GM12878 (cell line): ENCODE data around the gene ALOX12B. TPM values are rescaled to one million over a fixed set of nuclear protein-coding genes. Genes with fewer than 3 reads are reported as not detected.

Experiments used
- BCL11A ChIP-seq: IDR thresholded peaks from 2 replicates; pipeline ENCODE4 v1.6.1; 2011; ENCODE audit warnings: low read depth, low read length
- CBFB ChIP-seq: IDR thresholded peaks from 2 replicates; pipeline ENCODE4 v1.6.1; 2016; ENCODE audit warnings: antibody characterized with exemption, low read depth
- CHD1 ChIP-seq: IDR thresholded peaks from 2 replicates; pipeline ENCODE4 v1.6.1; 2012; ENCODE audit warnings: low read depth, low read length, improper control_type of control experiment
- CHD4 ChIP-seq: fragments of 200-600 bp; sonication (generic); IDR thresholded peaks from 2 replicates; pipeline ENCODE4 v1.6.1; 2016; ENCODE audit warnings: mild to moderate bottlenecking
- CTCF ChIP-seq, 3 experiments: IDR thresholded peaks in 2 of 3; conservative IDR thresholded peaks in 1 of 3; 2 replicates each; pipeline ENCODE4 v1.5.1; 2011; ENCODE audit warnings: low read depth in 3 of 3, low read length in 3 of 3, mild to moderate bottlenecking in 3 of 3, control low read depth in 2 of 3, moderate library complexity in 2 of 3, inconsistent platforms in 1 of 3, mixed read lengths in 1 of 3; ENCODE audit not compliant: control insufficient read depth in 2 of 3, insufficient read depth in 1 of 3; ENCODE audit errors: extremely low read depth in 1 of 3
- FOXM1 ChIP-seq: IDR thresholded peaks from 2 replicates; pipeline ENCODE4 v1.6.1; 2012; ENCODE audit warnings: low read depth, mild to moderate bottlenecking, inconsistent platforms, low read length, moderate library complexity
- HDGF ChIP-seq: fragments of 450-650 bp; IDR thresholded peaks from 2 replicates; pipeline ENCODE4 v1.6.1; 2016; ENCODE audit warnings: antibody characterized with exemption
- IRF4 ChIP-seq: IDR thresholded peaks from 2 replicates; pipeline ENCODE4 v1.6.1; 2011; ENCODE audit warnings: low read depth, low read length
- MXI1 ChIP-seq: fragments of 150-350 bp; IDR thresholded peaks from 2 replicates; pipeline ENCODE4 v1.6.1; 2011; ENCODE audit warnings: low read depth, mild to moderate bottlenecking, inconsistent platforms, low read length, improper control_type of control experiment
- NFIC ChIP-seq: IDR thresholded peaks from 2 replicates; pipeline ENCODE4 v1.6.1; 2012; ENCODE audit warnings: low read depth, mild to moderate bottlenecking, inconsistent platforms, low read length, moderate library complexity
- NRF1 ChIP-seq: conservative IDR thresholded peaks from 2 replicates; pipeline ENCODE4 v1.6.1; 2011; ENCODE audit warnings: mild to moderate bottlenecking, low read depth, low read length, improper control_type of control experiment
- PKNOX1 ChIP-seq: fragments of 450-650 bp; IDR thresholded peaks from 2 replicates; pipeline ENCODE4 v1.6.1; 2016; ENCODE audit warnings: mild to moderate bottlenecking
- POLR2A ChIP-seq: IDR thresholded peaks from 2 replicates; pipeline ENCODE4 v1.6.1; 2011; ENCODE audit warnings: low read depth, mild to moderate bottlenecking, low read length
- RAD21 ChIP-seq: IDR thresholded peaks from 2 replicates; pipeline ENCODE4 v1.6.1; 2011; ENCODE audit warnings: mild to moderate bottlenecking, low read depth, low read length, moderate library complexity; ENCODE audit not compliant: insufficient read depth
- RBBP5 ChIP-seq: fragments of 200-600 bp; sonication (generic); conservative IDR thresholded peaks from 2 replicates; pipeline ENCODE4 v1.6.1; 2016
- SIN3A ChIP-seq: IDR thresholded peaks from 2 replicates; pipeline ENCODE4 v1.6.1; 2012; ENCODE audit warnings: low read depth, low read length, improper control_type of control experiment
- SPI1 ChIP-seq: IDR thresholded peaks from 2 replicates; pipeline ENCODE4 v1.6.1; 2011; ENCODE audit warnings: low read depth, mild to moderate bottlenecking, low read length, moderate library complexity, borderline replicate concordance; ENCODE audit not compliant: insufficient read depth
- TARDBP ChIP-seq: IDR thresholded peaks from 2 replicates; pipeline ENCODE4 v1.6.1; 2016; ENCODE audit warnings: borderline replicate concordance
- USF2 ChIP-seq: IDR thresholded peaks from 2 replicates; pipeline ENCODE4 v1.6.1; 2011; ENCODE audit warnings: low read depth, low read length, improper control_type of control experiment, borderline replicate concordance
- ZNF24 ChIP-seq: fragments of 450-650 bp; IDR thresholded peaks from 2 replicates; pipeline ENCODE4 v1.6.1; 2017; ENCODE audit warnings: antibody characterized with exemption, mild to moderate bottlenecking
- ZNF622 ChIP-seq: fragments of 450-650 bp; IDR thresholded peaks from 2 replicates; pipeline ENCODE4 v1.6.1; 2017; ENCODE audit warnings: mild to moderate bottlenecking, inconsistent platforms
- polyA plus RNA-seq, 11 experiments: library from polyadenylated mRNA; depleted of rRNA in 4 of 11; unstranded in 6 of 11; stranded (reverse) in 5 of 11; fragments of >200 nt; fragmentation: Nextera tagmentation in 4 of 11; fragmentation: Illumina TruSeq in 1 of 11; extraction: Ambion mirVana in 4 of 11; extraction: Trizol in 1 of 11; gene quantifications; 1 replicate in 1 of 11; 2 replicates in 10 of 11; pipeline versions ENCODE4 v1.2.1 to v1.2.3, GENCODE V29; 2011 to 2016; ENCODE audit warnings: inconsistent platforms in 2 of 11, missing spikeins in 2 of 11, low read depth in 1 of 11
- total RNA-seq, 4 experiments: library from RNA; depleted of rRNA in 3 of 4; stranded (reverse); fragments of >200 nt in 3 of 4; fragmentation: Illumina TruSeq in 1 of 4; extraction: Trizol in 1 of 4; gene quantifications; 2 replicates each; pipeline versions ENCODE4 v1.2.1 to v1.2.3, GENCODE V29; 2013 to 2021
- TF ChIP-seq, protein P1 (sequence below): fragments of 450-650 bp; IDR thresholded peaks from 2 replicates; pipeline ENCODE4 v1.6.1; 2017; ENCODE audit warnings: low read depth, mild to moderate bottlenecking, moderate library complexity
- TF ChIP-seq, protein P2 (sequence below): fragments of 450-650 bp; IDR thresholded peaks from 2 replicates; pipeline ENCODE4 v1.6.1; 2014; ENCODE audit warnings: mild to moderate bottlenecking
- TF ChIP-seq, protein P3 (sequence below): fragments of 450-650 bp; IDR thresholded peaks from 2 replicates; pipeline ENCODE4 v1.6.1; 2017; ENCODE audit warnings: borderline replicate concordance

Gene ALOX12B
- total and polyA plus RNA-seq, 10 of the 15 experiments (the other 5 are each of a cell fraction or from before 2014, with no cell fraction given): 0.17 to 0.54 TPM; not detected in 8

DNA sequence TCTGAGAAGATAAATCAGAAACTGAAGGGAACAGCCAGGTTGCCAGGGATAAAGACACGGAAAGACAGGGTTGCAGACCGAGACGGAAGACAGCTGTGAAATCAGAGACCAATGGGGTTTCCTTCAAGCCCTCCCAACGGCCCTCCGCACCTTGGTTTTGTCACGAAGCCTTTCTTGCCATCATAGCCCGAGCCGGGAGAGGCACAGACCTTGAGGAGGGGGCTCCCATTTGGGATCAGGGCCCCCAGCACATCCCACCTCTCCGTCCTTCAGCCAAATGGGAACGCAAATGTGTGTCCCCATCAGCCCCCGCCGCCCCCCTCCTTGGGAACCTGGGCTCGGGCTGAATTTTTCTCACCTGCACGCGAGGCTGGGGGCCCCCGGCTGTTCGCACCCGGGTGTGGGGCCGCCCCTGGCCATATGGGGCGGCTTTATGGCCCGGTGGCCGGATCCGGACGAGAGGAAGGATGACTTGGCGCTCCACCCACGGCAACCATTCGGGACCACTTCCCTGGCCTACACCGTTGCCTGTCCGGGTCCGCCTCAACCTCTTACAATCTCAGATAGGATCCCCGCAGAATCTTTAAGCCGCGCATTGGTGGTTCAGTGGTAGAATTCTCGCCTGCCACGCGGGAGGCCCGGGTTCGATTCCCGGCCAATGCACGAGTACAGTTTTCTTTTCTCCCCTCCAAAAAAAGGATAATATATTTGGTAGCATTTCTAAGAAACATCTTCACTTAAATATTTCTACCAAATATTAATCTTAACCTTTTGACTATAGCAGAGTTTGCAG lies 37.8 kb upstream of the ALOX12B start (continued):
- TF ChIP-seq USF2 (no peak), ZNF622 (no peak), PKNOX1 (no peak), CHD4 (no peak), RAD21 (no peak), FOXM1 (no peak), TARDBP (peak; percentile 98), CTCF (IDR thresholded peaks at IDR 0.05 in 2 of 3, conservative IDR thresholded peaks at IDR 0.05 in 1 of 3; ENCODE audit: control insufficient read depth in 2 of 3, extremely low read depth in 1 of 3, insufficient read depth in 1 of 3, low read depth in 3 of 3, low read length in 3 of 3) (no peak), SIN3A (0 out of 2 replicates have a peak, but pooled peaks have one; percentile 57), CHD1 (no peak), IRF4 (no peak), ZNF24 (peak; percentile 99), NRF1 (no peak), SPI1 (peak; percentile 29; the same call in 1 of the 2 replicates), NFIC (no peak), POLR2A (no peak), HDGF (no peak), CBFB (peak; percentile 65; the same call in 1 of the 2 replicates), BCL11A (no peak), MXI1 (no peak), RBBP5 (no peak)
- TF ChIP-seq, protein P1, sequence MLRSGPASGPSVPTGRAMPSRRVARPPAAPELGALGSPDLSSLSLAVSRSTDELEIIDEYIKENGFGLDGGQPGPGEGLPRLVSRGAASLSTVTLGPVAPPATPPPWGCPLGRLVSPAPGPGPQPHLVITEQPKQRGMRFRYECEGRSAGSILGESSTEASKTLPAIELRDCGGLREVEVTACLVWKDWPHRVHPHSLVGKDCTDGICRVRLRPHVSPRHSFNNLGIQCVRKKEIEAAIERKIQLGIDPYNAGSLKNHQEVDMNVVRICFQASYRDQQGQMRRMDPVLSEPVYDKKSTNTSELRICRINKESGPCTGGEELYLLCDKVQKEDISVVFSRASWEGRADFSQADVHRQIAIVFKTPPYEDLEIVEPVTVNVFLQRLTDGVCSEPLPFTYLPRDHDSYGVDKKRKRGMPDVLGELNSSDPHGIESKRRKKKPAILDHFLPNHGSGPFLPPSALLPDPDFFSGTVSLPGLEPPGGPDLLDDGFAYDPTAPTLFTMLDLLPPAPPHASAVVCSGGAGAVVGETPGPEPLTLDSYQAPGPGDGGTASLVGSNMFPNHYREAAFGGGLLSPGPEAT: no peak; the same call in 1 of the 2 replicates
- TF ChIP-seq, protein P2, sequence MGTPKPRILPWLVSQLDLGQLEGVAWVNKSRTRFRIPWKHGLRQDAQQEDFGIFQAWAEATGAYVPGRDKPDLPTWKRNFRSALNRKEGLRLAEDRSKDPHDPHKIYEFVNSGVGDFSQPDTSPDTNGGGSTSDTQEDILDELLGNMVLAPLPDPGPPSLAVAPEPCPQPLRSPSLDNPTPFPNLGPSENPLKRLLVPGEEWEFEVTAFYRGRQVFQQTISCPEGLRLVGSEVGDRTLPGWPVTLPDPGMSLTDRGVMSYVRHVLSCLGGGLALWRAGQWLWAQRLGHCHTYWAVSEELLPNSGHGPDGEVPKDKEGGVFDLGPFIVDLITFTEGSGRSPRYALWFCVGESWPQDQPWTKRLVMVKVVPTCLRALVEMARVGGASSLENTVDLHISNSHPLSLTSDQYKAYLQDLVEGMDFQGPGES: no peak
- TF ChIP-seq, protein P3, sequence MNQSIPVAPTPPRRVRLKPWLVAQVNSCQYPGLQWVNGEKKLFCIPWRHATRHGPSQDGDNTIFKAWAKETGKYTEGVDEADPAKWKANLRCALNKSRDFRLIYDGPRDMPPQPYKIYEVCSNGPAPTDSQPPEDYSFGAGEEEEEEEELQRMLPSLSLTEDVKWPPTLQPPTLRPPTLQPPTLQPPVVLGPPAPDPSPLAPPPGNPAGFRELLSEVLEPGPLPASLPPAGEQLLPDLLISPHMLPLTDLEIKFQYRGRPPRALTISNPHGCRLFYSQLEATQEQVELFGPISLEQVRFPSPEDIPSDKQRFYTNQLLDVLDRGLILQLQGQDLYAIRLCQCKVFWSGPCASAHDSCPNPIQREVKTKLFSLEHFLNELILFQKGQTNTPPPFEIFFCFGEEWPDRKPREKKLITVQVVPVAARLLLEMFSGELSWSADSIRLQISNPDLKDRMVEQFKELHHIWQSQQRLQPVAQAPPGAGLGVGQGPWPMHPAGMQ: no peak
